ENCODE data around the gene CFAP299. TPM values are rescaled to one million over a fixed set of nuclear protein-coding genes. Genes with fewer than 3 reads are reported as not detected.

Gene CFAP299
- total and polyA plus RNA-seq, 9 of the 15 experiments (the other 6 are each of a cell fraction or from before 2014, with no cell fraction given) = 0.09 to 3.0 (median 0.76) TPM

DNA sequence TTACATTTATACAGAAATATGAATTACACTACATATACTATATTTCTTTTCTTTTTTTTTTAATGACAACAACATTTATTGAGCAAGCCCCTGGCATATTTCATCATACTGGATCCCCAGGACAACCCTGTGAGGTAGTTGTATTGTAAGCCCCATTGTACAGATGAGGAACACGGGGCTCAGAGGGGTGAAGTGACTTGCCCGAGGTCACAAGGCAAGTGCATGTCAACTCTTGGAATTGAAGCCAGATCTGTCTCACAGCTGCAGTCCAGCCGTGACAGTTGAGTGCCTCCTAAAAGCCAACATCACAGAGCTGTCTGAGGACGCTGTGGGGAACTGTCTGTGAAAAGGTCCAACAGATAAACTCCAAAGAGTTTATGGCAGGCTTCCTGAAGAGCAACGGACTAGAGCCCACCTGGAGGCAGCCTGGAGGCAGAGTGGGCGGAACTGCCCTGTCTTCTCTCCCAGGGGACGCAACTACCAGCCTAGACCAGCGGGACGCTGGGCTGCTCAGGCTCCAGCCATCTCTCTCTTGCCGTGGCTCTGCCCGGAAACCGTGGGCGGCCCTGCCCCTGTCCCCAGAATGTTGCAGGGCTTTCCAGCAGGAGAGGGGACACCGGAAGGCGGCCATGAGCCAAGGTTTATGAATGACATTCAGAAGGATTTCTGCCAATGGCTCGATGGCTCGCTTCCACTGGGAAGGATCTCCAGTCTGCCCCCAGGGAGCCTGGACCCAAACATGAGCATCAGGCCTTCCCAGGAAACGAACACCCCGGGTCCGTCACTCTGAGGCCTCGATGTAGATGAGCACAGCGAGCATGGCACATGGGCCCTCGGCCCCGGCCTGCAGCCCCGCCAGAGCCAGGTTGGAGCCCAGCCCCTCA is 50.1 kb downstream of the CFAP299 start (continued):
- TF ChIP-seq CEBPB (tag; IDR thresholded peaks at IDR 0.05) = 0 out of 2 replicates have a peak, but pooled peaks have one; percentile 11
- TF ChIP-seq HDAC3 (IDR thresholded peaks at IDR 0.05; ENCODE audit: borderline replicate concordance, partially characterized antibody) = no peak
- TF ChIP-seq, protein P1, sequence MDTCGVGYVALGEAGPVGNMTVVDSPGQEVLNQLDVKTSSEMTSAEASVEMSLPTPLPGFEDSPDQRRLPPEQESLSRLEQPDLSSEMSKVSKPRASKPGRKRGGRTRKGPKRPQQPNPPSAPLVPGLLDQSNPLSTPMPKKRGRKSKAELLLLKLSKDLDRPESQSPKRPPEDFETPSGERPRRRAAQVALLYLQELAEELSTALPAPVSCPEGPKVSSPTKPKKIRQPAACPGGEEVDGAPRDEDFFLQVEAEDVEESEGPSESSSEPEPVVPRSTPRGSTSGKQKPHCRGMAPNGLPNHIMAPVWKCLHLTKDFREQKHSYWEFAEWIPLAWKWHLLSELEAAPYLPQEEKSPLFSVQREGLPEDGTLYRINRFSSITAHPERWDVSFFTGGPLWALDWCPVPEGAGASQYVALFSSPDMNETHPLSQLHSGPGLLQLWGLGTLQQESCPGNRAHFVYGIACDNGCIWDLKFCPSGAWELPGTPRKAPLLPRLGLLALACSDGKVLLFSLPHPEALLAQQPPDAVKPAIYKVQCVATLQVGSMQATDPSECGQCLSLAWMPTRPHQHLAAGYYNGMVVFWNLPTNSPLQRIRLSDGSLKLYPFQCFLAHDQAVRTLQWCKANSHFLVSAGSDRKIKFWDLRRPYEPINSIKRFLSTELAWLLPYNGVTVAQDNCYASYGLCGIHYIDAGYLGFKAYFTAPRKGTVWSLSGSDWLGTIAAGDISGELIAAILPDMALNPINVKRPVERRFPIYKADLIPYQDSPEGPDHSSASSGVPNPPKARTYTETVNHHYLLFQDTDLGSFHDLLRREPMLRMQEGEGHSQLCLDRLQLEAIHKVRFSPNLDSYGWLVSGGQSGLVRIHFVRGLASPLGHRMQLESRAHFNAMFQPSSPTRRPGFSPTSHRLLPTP (IDR thresholded peaks at IDR 0.05; ENCODE audit: borderline replicate concordance, extremely low read depth, insufficient read length) = no peak
- peak; percentile 46 for TF ChIP-seq RBM25 (IDR thresholded peaks at IDR 0.05; ENCODE audit: low read depth, low read length, severe bottlenecking)
- no peak; the same call in 1 of the 2 replicates for TF ChIP-seq CEBPG (CRISPR knock-in tag; IDR thresholded peaks at IDR 0.05)
- TF ChIP-seq CEBPG (tag; conservative IDR thresholded peaks at IDR 0.05 in 1 of 2, IDR thresholded peaks at IDR 0.05 in 1 of 2) = peak in 1 of 2 experiments; percentile 60; a peak in 2 of 4 replicates
- TF ChIP-seq L3MBTL2 (IDR thresholded peaks at IDR 0.05) = no peak
- no peak for TF ChIP-seq SMARCA5 (IDR thresholded peaks at IDR 0.05)

All from K562 (cell line).